Cortex of kidney (tissue), 1 donor: ENCODE measurements around the gene TMEM229B.
"Not testable (repeated sequence)": the region's sequence is repeated elsewhere in the genome, so short reads cannot be mapped to it uniquely, and the experiment has no call there.

Experiments
- DNase-seq: peaks from one replicate; lab custom pipeline; 2025; lab: John Stamatoyannopoulos, UW

The TMEM229B gene

GRCh38 chr14:67453575-67454300, 34.8 kb downstream of the TMEM229B start:
- no peak for DNase-seq

GRCh38 chr14:67451667-67452066, 36.9 kb downstream of the TMEM229B start:
- not testable (repeated sequence) for DNase-seq

GRCh38 chr14:67449096-67449495, 39.4 kb downstream of the TMEM229B start:
- no peak for DNase-seq

- DNase-seq = no peak
Observed at GRCh38 chr14:67447033-67447381, 41.5 kb downstream of the TMEM229B start.

GRCh38 chr14:67446371-67447032, 42.0 kb downstream of the TMEM229B start:
- DNase-seq = no peak

- no peak for DNase-seq
Observed at GRCh38 chr14:67444395-67444794, 44.1 kb downstream of the TMEM229B start.

GRCh38 chr14:67442139-67442906, 46.2 kb downstream of the TMEM229B start:
- DNase-seq = no peak

- DNase-seq = no peak
Observed at GRCh38 chr14:67441672-67442071, 46.8 kb downstream of the TMEM229B start.

- DNase-seq = no peak
Observed at GRCh38 chr14:67441256-67441655, 47.3 kb downstream of the TMEM229B start.

GRCh38 chr14:67440513-67440912, 48.0 kb downstream of the TMEM229B start:
- DNase-seq = no peak

- no peak for DNase-seq
Observed at GRCh38 chr14:67438969-67439368, 49.6 kb downstream of the TMEM229B start.

GRCh38 chr14:67436006-67436866, 52.3 kb downstream of the TMEM229B start:
- no peak for DNase-seq

- no peak for DNase-seq
Observed at GRCh38 chr14:67435603-67436002, 52.9 kb downstream of the TMEM229B start.

GRCh38 chr14:67432050-67432564, 56.4 kb downstream of the TMEM229B start:
- DNase-seq = no peak

GRCh38 chr14:67429510-67430205, 58.9 kb downstream of the TMEM229B start:
- no peak for DNase-seq

GRCh38 chr14:67428501-67429031, 60.0 kb downstream of the TMEM229B start:
- DNase-seq = no peak

- DNase-seq = no peak
Observed at GRCh38 chr14:67426983-67427606, 61.4 kb downstream of the TMEM229B start.

GRCh38 chr14:67426161-67426560, 62.4 kb downstream of the TMEM229B start:
- DNase-seq = no peak

GRCh38 chr14:67425608-67426007, 62.9 kb downstream of the TMEM229B start:
- DNase-seq = no peak

GRCh38 chr14:67424539-67424938, 64.0 kb downstream of the TMEM229B start:
- DNase-seq = no peak
